B cell (primary cell): ENCODE measurements around the gene PRELID2. TPM values are rescaled to one million over a fixed set of nuclear protein-coding genes. Genes with fewer than 3 reads are reported as not detected.

ENCODE experiments used
- ATAC-seq: fragments of 200-7000 bp; cut with Tn5 transposase; one replicate; pipeline ENCODE4 v1.10.0; 2021; ENCODE audit warnings: low read depth, mild to moderate bottlenecking, moderate number of reproducible peaks, moderate library complexity
- CTCF ChIA-PET: fragments of 350-600 bp; sonication (Branson Sonifier 250); formaldehyde crosslinking; loops from one replicate; lab custom pipeline; 2021; ENCODE audit warnings: antibody characterized with exemption, inconsistent platforms; lab: Charles Lee
- POLR2A ChIA-PET: fragments of 350-600 bp; sonication (Branson Sonifier 250); formaldehyde crosslinking; loops from one replicate; lab custom pipeline; 2021; ENCODE audit warnings: antibody characterized with exemption; lab: Charles Lee
- DNase-seq: peaks from one replicate; pipeline ENCODE4 v3.0.0; 2013
- H2AFZ ChIP-seq: 2 replicates; pipeline ENCODE4 v1.6.1; 2012; ENCODE audit warnings: mild to moderate bottlenecking, low read depth, low read length; ENCODE audit not compliant: insufficient read depth, poor library complexity, severe bottlenecking
- H3K27ac ChIP-seq, 2 donors: 1 replicate in 1 of 2; 2 replicates in 1 of 2; pipeline ENCODE4 v1.5.1; 2012 to 2013; ENCODE audit warnings: low read length in 2 of 2, mild to moderate bottlenecking in 2 of 2, moderate library complexity in 1 of 2
- H3K27me3 ChIP-seq, 4 experiments: fragments of 200-600 bp in 1 of 4; sonication (generic) in 1 of 4; replicated peaks in 1 of 4; 1 replicate in 2 of 4; 2 replicates in 2 of 4; pipeline versions ENCODE4 v1.6.1 to v1.7.0; 2013 to 2016; ENCODE audit warnings: low read length in 3 of 4, mild to moderate bottlenecking in 2 of 4, mixed read lengths in 1 of 4, moderate library complexity in 1 of 4; ENCODE audit not compliant: insufficient read depth in 4 of 4, control insufficient read depth in 3 of 4; ENCODE audit errors: control extremely low read depth in 1 of 4
- H3K36me3 ChIP-seq, 2 experiments: replicated peaks in 1 of 2; 1 replicate in 1 of 2; 2 replicates in 1 of 2; pipeline versions ENCODE4 v1.6.1 to v1.7.1; 2013; ENCODE audit warnings: low read length in 1 of 2; ENCODE audit not compliant: insufficient read depth in 2 of 2, control insufficient read depth in 1 of 2; ENCODE audit errors: control extremely low read depth in 1 of 2, extremely low read depth in 1 of 2
- H3K4me1 ChIP-seq, 2 donors: fragments of 200-600 bp in 1 of 2; sonication (generic) in 1 of 2; 1 replicate in 1 of 2; 2 replicates in 1 of 2; pipeline versions ENCODE4 v1.5.1 to v1.6.1; 2013 to 2017; ENCODE audit warnings: low read length in 2 of 2; ENCODE audit not compliant: control insufficient read depth in 2 of 2, insufficient read depth in 2 of 2
- H3K4me2 ChIP-seq: replicated peaks from 2 replicates; pipeline ENCODE3; 2012; ENCODE audit warnings: mild to moderate bottlenecking, low read depth, low read length; ENCODE audit not compliant: poor library complexity, severe bottlenecking
- H3K4me3 ChIP-seq, 5 experiments: fragments of 200-600 bp in 1 of 5; sonication (generic) in 1 of 5; 1 replicate in 3 of 5; 2 replicates in 2 of 5; pipeline versions ENCODE4 v1.5.1 to v1.7.0; 2011 to 2016; ENCODE audit warnings: low read length in 4 of 5, mild to moderate bottlenecking in 4 of 5, low read depth in 2 of 5, control low read depth in 1 of 5, moderate library complexity in 1 of 5; ENCODE audit not compliant: insufficient read depth in 1 of 5; ENCODE audit errors: control extremely low read depth in 1 of 5, extremely low read depth in 1 of 5
- H3K79me2 ChIP-seq: fragments of 200-600 bp; sonication (generic); one replicate; pipeline ENCODE4 v1.6.0; 2016; ENCODE audit warnings: low read length; ENCODE audit not compliant: control insufficient read depth, insufficient read depth
- H3K9ac ChIP-seq: fragments of 200-600 bp; sonication (generic); 2 replicates; pipeline ENCODE4 v1.6.1; 2017; ENCODE audit warnings: mild to moderate bottlenecking, low read length, moderate library complexity
- H3K9me3 ChIP-seq, 3 donors: one replicate each; pipeline versions ENCODE4 v1.6.1 to v1.7.1; 2013; ENCODE audit warnings: low read length in 2 of 3; ENCODE audit not compliant: control insufficient read depth in 2 of 3, insufficient read depth in 1 of 3; ENCODE audit errors: control extremely low read depth in 1 of 3
- H4K20me1 ChIP-seq: 2 replicates; pipeline ENCODE4 v1.6.0; 2012; ENCODE audit warnings: mild to moderate bottlenecking, low read length; ENCODE audit not compliant: insufficient read depth, control insufficient read depth, poor library complexity, severe bottlenecking
- H3K27ac Mint-ChIP-seq: one replicate; pipeline ENCODE4 v1.8.0; 2021; ENCODE audit warnings: mixed read lengths
- H3K27me3 Mint-ChIP-seq: one replicate; pipeline ENCODE4 v1.8.0; 2021; ENCODE audit warnings: mixed read lengths
- H3K4me1 Mint-ChIP-seq: one replicate; pipeline ENCODE4 v1.8.0; 2021; ENCODE audit warnings: mixed read lengths
- H3K4me3 Mint-ChIP-seq: one replicate; pipeline ENCODE4 v1.8.0; 2021; ENCODE audit warnings: mixed read lengths
- H3K9me3 Mint-ChIP-seq: one replicate; pipeline ENCODE4 v1.8.0; 2022; ENCODE audit warnings: mixed read lengths; ENCODE audit not compliant: insufficient read depth
- CTCF ChIP-seq: fragments of 200-600 bp; IDR thresholded peaks from one replicate; pipeline ENCODE4 v1.8.0; 2022; ENCODE audit warnings: antibody characterized with exemption, mild to moderate bottlenecking
- EZH2 ChIP-seq: IDR thresholded peaks from 2 replicates; pipeline ENCODE4 v1.6.1; 2012; ENCODE audit warnings: borderline replicate concordance, low read depth, mild to moderate bottlenecking, moderate library complexity, low read length; ENCODE audit not compliant: insufficient read depth, poor library complexity, severe bottlenecking
- WGBS: methylation state at CpG from one replicate; pipeline ENCODE4 v1.1.5; 2013; ENCODE audit warnings: missing lambda C conversion rate; ENCODE audit not compliant: insufficient coverage; 5-methylcytosine and 5-hydroxymethylcytosine counted together
- intact Hi-C: fragments of 100-400 bp; cut with micrococcal nuclease; formaldehyde crosslinking; loops from one replicate; pipeline ENCODE4 v1.10.0; 2022
- polyA plus RNA-seq: library from polyadenylated mRNA; depleted of rRNA; stranded (reverse); fragments of >200 nt; gene quantifications from 2 replicates; pipeline ENCODE4 v1.2.3, GENCODE V29; 2012
- total RNA-seq, 2 donors: library from RNA; stranded (reverse); fragments of 120-200 nt in 1 of 2; gene quantifications; 1 replicate in 1 of 2; 2 replicates in 1 of 2; pipeline versions ENCODE4 v1.2.3 to v1.2.4, GENCODE V29; 2013 to 2022

The PRELID2 gene
- total and polyA plus RNA-seq, 2 donors (not counting 1 experiment from before 2014, with no cell fraction given), result 0.63 to 2.7 TPM

GRCh38 chr5:145762833-145763232 lies 72.3 kb downstream of the PRELID2 start:
- H4K20me1 ChIP-seq, result no peaks in the 10 kb centered on the region

GRCh38 chr5:145761254-145761653 lies 73.9 kb downstream of the PRELID2 start:
- Histone ChIP-seq H3K4me1 (no peaks in the 10 kb centered on the region), H3K27me3 (no peaks in the 10 kb centered on the region)
- intact Hi-C loops, result no loop called here

More at GRCh38 chr5:145762833-145763232, 72.3 kb downstream of the PRELID2 start:
- H3K4me1 ChIP-seq, result no peaks in the 10 kb centered on the region
- ATAC-seq (no peak), DNase-seq (no peak)
- ChIA-PET CTCF (no interaction called here), POLR2A (no interaction called here)
- peaks cover 3% of the 10 kb centered on the region for H3K9me3 Mint-ChIP-seq
- TF ChIP-seq EZH2 (no peak), CTCF (no peak)
- H2AFZ ChIP-seq, result no peak overlapping the region
- H3K4me3 ChIP-seq, result no peak overlapping the region
- no peaks in the 10 kb centered on the region for H3K27me3 Mint-ChIP-seq
- no peak overlapping the region for H3K9ac ChIP-seq
- WGBS, result no CpG with 5 or more reads among the region's 1 CpG
- intact Hi-C loops, result no loop called here
- no peaks in the 10 kb centered on the region for H3K27me3 ChIP-seq
- no peak overlapping the region for H3K4me3 Mint-ChIP-seq
- H3K4me1 Mint-ChIP-seq, result no peaks in the 10 kb centered on the region
- H3K27ac Mint-ChIP-seq, result no peak overlapping the region
- H3K79me2 ChIP-seq, result no peaks in the 10 kb centered on the region
- H3K27ac ChIP-seq, result no peak overlapping the region
- H3K4me2 ChIP-seq, result no peak overlapping the region
- H3K36me3 ChIP-seq, result no peaks in the 10 kb centered on the region
- peaks cover 0 to 5% (median 0%) of the 10 kb centered on the region in 3 donors for H3K9me3 ChIP-seq

More at GRCh38 chr5:145761254-145761653, 73.9 kb downstream of the PRELID2 start:
- H3K36me3 ChIP-seq, result no peaks in the 10 kb centered on the region
- POLR2A ChIA-PET, result no interaction called here
- no peaks in the 10 kb centered on the region for H4K20me1 ChIP-seq
- WGBS, result no CpG with 5 or more reads among the region's 4 CpGs
- H2AFZ ChIP-seq, result no peak overlapping the region
- no peaks in the 10 kb centered on the region for H3K9me3 ChIP-seq
- H3K4me3 Mint-ChIP-seq, result no peak overlapping the region
- H3K9ac ChIP-seq, result no peak overlapping the region
- no peaks in the 10 kb centered on the region for H3K4me1 Mint-ChIP-seq
- no peaks in the 10 kb centered on the region for H3K79me2 ChIP-seq
- H3K27ac ChIP-seq, result no peak overlapping the region
- H3K27ac Mint-ChIP-seq, result no peak overlapping the region
- no peak overlapping the region for H3K4me2 ChIP-seq
- CTCF ChIA-PET, result no interaction called here
- H3K4me3 ChIP-seq, result no peak overlapping the region
- no peaks in the 10 kb centered on the region for H3K9me3 Mint-ChIP-seq
- no peaks in the 10 kb centered on the region for H3K27me3 Mint-ChIP-seq
- DNase-seq (no peak), ATAC-seq (no peak)
- TF ChIP-seq EZH2, result no peak
- TF ChIP-seq CTCF, result no peak
